Gastrocnemius medialis (tissue), 4 donors: Measurements from ENCODE around the gene PPA1.
"Not testable (repeated sequence)": the region's sequence is repeated elsewhere in the genome, so short reads cannot be mapped to it uniquely, and the experiment has no call there.

Experiments used
- CTCF ChIP-seq, 5 experiments: fragments of 450-650 bp in 3 of 5; fragments of 200-600 bp in 2 of 5; sonication (generic) in 2 of 5; IDR thresholded peaks in 4 of 5; conservative IDR thresholded peaks in 1 of 5; 1 replicate in 4 of 5; 2 replicates in 1 of 5; pipeline ENCODE4 v1.5.1; 2016 to 2019; ENCODE audit warnings: antibody characterized with exemption in 5 of 5, mild to moderate bottlenecking in 3 of 5, moderate library complexity in 3 of 5
- POLR2A ChIP-seq, 2 donors: fragments of 450-650 bp; IDR thresholded peaks; one replicate each; pipeline ENCODE4 v1.6.1; 2017; ENCODE audit warnings: antibody characterized with exemption in 2 of 2, mild to moderate bottlenecking in 2 of 2, moderate library complexity in 2 of 2

GRCh38 chr10:70257816-70258215, 24.6 kb upstream of the PPA1 start:
- not testable (repeated sequence) for TF ChIP-seq CTCF (IDR thresholded peaks at IDR 0.05 in 4 of 5, conservative IDR thresholded peaks at IDR 0.05 in 1 of 5); POLR2A (IDR thresholded peaks at IDR 0.05)
